ENCODE results near the gene MARCHF3.
"Not testable (repeated sequence)": the region's sequence is repeated elsewhere in the genome, so short reads cannot be mapped to it uniquely, and the experiment has no call there.

MARCHF3 gene

DNA sequence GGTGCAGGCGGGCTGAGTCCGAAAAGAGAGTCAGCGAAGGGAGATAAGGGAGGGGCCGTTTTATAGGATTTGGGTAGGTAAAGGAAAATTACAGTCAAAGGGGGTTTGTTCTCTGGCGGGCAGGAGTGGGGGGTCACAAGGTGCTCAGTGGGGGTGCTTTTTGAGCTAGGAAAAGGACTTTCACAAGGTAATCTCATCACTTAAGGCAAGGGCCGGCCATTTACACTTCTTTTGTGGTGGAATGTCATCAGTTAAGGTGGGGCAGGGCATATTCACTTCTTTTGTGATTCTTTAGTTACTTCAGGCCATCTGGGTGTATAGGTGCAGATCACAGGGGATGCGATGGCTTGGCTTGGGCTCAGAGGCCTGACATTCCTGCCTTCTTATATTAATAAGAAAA lies 191.0 kb downstream of the MARCHF3 start:
- DNase-seq: not testable (repeated sequence)

DNA sequence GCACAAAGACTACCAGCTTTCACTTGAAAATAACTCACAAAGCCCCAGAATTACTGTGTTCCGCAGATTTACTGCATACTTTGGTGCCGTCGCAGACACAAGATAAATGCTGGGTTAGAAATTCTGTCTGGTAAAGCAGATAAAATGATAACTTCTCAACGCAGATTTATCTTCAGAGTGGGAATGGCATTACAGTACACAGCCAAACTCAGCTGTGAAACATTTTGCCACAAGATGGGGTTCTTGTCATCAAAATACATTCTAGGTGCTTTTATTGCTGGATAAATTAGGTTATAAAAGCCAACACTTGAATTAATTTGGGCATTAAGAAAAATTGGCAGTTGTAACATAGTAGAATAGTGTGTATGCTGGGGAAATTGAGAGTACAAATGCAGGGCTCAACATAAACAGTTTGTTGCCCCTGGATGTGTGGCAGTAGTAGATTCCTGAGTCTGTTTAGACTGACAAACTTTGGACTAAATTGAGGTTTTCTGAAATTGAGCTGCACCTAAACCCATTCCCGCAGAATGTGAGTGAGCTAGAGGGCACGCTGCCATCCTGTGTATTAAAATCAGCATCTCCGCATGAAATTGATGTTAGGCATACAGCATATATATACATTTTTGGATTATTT lies 192.3 kb downstream of the MARCHF3 start:
- no peak for DNase-seq

DNA sequence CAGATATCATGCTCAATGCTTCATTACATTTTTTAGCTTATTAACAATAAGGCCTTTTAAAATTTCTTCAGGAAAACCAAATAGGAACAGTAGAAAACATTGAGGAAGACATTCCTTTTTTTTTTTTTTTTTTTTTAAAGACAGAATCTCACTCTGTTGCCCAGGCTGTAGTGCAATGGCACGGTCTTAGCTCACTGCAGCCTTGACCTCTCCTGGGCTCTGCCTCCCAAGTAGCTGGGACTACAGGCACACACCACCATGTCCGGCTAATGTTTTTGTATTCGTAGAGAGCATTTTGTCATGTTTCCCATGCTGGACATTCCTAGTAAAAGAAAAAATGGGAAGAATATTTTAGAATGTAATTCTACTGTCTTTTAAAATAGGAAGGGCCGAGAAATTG lies 193.1 kb downstream of the MARCHF3 start:
- no peak for DNase-seq

DNA sequence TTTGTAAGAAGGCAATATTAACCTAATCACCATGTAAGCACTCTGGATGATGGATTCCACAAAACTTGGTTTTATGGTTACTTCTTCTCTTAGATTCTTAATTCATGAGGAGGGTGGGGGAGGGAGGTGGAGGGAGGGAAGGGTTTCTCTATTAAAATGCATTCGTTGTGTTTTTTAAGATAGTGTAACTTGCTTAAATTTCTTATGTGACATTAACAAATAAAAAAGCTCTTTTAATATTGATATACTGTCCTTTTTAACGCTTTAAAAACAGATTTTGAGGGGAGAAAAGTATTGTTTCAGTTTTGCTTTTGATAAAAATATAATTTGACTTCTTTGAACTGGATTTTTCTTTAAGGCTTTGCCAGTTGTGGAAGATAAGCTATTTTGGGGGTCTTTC lies 193.6 kb downstream of the MARCHF3 start:
- DNase-seq: no peak

DNA sequence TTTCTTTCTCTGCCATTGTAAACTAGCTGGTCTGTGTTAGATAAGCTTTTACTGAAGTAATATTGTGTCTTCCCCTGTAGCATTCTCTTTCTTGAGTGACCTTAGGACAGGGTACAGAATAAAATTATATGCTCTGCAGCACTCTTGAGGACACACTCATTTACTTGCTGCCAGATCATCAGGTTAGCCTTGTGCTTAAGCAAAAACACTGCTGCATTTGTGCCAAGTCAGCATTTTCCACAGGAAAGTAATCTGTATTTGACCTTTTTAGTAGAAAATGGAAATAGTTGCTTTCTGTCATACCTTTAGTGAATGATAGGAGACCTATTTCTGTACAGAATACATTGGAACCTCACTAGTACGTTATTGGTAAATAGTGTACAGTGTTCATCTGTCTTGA lies 199.2 kb downstream of the MARCHF3 start:
- no peak for DNase-seq

DNA sequence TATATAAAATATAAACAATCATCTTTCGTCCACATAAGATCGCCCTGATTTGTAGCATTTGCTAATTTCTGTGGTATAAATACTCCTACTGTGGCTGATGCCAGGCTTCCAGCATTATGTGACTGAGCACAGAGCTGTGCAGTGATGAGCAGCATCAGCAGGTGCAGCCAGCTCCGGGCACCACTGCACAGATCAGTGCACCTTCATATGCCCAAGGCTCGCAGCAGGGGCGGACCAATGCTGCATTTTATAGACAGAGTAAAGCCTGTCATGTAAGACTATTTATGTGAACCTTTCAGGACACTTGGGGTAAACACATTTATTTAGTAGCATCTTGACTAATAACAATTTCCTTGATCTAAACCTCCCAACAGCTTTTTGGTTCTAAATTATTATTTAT lies 200.3 kb downstream of the MARCHF3 start:
- no peak for DNase-seq

DNA sequence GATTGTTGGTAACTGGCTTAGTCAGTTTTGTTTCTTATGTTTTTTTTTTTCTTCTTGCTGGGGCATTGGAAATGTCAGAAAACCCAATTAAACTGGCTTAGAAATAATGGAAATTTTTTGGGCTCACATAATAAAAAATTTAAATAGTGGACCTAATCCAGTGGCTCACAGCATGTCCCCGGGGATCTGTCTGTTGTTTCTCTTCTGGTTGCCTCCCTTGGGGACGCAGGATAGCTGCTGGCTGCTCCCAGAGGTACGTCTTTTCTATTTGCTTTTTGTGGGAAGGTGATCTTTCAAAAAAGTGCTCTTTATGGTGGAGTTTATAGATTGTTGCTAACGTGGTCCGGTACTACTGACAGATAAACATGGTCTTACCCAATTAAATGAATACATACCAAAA lies 201.3 kb downstream of the MARCHF3 start:
- DNase-seq: no peak

DNA sequence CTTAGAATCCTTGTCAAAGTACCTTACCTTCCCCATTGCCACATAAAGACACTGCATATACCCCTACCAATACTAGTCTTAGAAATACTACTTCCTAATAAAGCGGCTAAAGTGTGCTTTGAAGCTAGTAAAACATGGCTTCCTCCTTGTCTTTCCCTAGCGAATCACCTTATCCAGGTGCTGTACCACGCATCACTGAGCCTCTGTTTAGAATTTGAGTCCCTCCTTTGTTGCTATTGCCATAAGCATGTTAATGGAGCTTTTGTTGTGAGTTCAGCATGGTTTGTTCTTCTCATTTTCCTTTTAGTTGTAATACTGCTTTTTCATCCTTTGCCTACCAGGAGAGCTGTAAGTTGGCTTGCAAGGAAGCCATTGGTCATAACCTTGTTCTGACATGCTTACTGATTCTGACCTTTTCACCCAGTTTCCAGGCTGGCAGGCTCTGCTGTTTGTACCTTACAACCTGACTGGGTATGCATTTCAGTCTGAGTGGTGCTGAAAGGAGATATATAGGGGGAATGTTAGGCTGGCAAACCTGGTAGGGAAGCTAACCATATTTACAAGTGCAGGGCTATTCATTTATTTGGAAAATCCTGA lies 203.6 kb downstream of the MARCHF3 start:
- no peak for DNase-seq

DNA sequence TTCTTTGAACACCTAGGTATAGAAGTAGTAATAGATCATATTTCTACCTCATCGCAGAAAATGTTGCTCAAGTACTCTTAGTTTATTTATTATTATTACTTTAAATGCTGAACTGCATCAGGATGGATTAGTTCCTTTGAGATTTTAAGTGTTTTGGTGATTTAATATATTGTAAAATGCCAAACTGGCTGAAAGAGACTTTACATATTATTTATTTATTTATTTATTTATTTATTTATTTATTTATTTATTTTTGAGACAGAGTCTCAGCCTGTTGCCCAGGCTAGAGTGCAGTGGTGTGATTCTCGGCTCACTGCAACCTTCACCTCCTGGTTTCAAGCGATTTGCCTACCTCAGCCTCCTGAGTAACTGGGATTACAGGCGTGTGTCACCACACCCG lies 211.1 kb downstream of the MARCHF3 start:
- DNase-seq: no peak

DNA sequence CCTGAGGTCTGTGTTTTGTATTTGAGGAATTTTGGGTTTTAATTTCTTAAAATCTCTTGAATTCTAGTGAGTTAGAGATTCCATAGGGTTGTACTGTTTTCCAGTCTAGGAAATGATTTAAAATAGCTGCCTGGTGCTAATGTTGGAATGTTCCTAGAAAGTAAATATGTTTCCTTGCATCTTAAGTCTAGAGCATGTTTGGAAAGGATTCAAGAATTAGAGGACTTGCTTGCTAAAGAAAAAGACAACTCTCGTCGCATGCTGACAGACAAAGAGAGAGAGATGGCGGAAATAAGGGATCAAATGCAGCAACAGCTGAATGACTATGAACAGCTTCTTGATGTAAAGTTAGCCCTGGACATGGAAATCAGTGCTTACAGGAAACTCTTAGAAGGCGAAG lies 211.6 kb downstream of the MARCHF3 start:
- DNase-seq: no peak
